Tibial artery (tissue), 4 donors: ENCODE results near the gene OR1D2.
A peak's percentile ranks its signal among the peaks of the same experiment; 100 is the strongest.

ENCODE experiments used
- DNase-seq, 2 donors: peaks; one replicate each; pipeline ENCODE4 v3.0.0-alpha.2; 2019
- H3K27ac ChIP-seq, 2 donors: fragments of 200-600 bp; sonication (generic) in 1 of 2; 1 replicate in 1 of 2; 2 replicates in 1 of 2; pipeline ENCODE4 v1.5.1; 2018 to 2019; ENCODE audit warnings: mild to moderate bottlenecking in 1 of 2
- H3K27me3 ChIP-seq, 2 donors: fragments of 200-600 bp; sonication (generic) in 1 of 2; one replicate each; pipeline versions ENCODE4 v1.5.1 to v1.6.0; 2016 to 2019
- H3K36me3 ChIP-seq, 3 donors: fragments of 200-600 bp; sonication (generic) in 2 of 3; one replicate each; pipeline ENCODE4 v1.5.1; 2016 to 2019; ENCODE audit warnings: mild to moderate bottlenecking in 2 of 3
- H3K4me1 ChIP-seq, 4 donors: fragments of 200-600 bp; sonication (generic) in 2 of 4; 1 replicate in 3 of 4; 2 replicates in 1 of 4; pipeline ENCODE4 v1.5.1; 2016 to 2019
- H3K4me3 ChIP-seq, 2 donors: fragments of 200-600 bp; sonication (generic) in 1 of 2; 1 replicate in 1 of 2; 2 replicates in 1 of 2; pipeline ENCODE4 v1.5.1; 2018 to 2019; ENCODE audit warnings: mild to moderate bottlenecking in 2 of 2
- H3K9me3 ChIP-seq, 3 donors: fragments of 200-600 bp; sonication (generic) in 1 of 3; one replicate each; pipeline ENCODE4 v1.5.1; 2016 to 2019
- CTCF ChIP-seq, 2 experiments: fragments of 200-600 bp in 1 of 2; fragments of 450-650 bp in 1 of 2; IDR thresholded peaks; one replicate each; pipeline ENCODE4 v1.5.1; 2017 to 2019; ENCODE audit warnings: antibody characterized with exemption in 2 of 2, mild to moderate bottlenecking in 1 of 2, moderate library complexity in 1 of 2
- intact Hi-C: fragments of 100-400 bp; cut with DNase I; formaldehyde crosslinking; loops from one replicate; pipeline ENCODE4 v1.15.0; 2023; ENCODE audit warnings: low total_unique reads

The OR1D2 gene

GRCh38 chr17:3048727-3049471 lies 55.3 kb downstream of the OR1D2 start:
- H3K36me3 ChIP-seq: no peaks in the 10 kb centered on the region
- H3K27ac ChIP-seq: peak overlapping the region in 1 of 2 donors; percentile 46
- intact Hi-C loops: no loop called here
- peaks cover 0 to 8% (median 5%) of the 10 kb centered on the region in 3 donors for H3K9me3 ChIP-seq
- H3K27me3 ChIP-seq: peaks cover 0 to 1% of the 10 kb centered on the region in 2 donors
- TF ChIP-seq CTCF (IDR thresholded peaks at IDR 0.05): peak; percentile 52 to 63
- H3K4me1 ChIP-seq: peaks cover 0 to 7% (median 2%) of the 10 kb centered on the region in 4 donors
- DNase-seq: peak; percentile 95 to 96
- H3K4me3 ChIP-seq: peak overlapping the region; percentile 55 to 69

GRCh38 chr17:3046753-3047152 lies 57.5 kb downstream of the OR1D2 start:
- no peak for TF ChIP-seq CTCF (IDR thresholded peaks at IDR 0.05)
- Histone ChIP-seq H3K9me3 (peaks cover 0 to 14% (median 8%) of the 10 kb centered on the region in 3 donors), H3K4me1 (peaks cover 0 to 7% (median 2%) of the 10 kb centered on the region in 4 donors), H3K4me3 (no peak overlapping the region), H3K27me3 (peaks cover 0 to 4% of the 10 kb centered on the region in 2 donors), H3K27ac (no peak overlapping the region), H3K36me3 (no peaks in the 10 kb centered on the region)
- intact Hi-C loops: no loop called here
- no peak for DNase-seq

- Histone ChIP-seq H3K27me3 (peaks cover 0 to 10% of the 10 kb centered on the region in 2 donors), H3K9me3 (peaks cover 0 to 14% (median 8%) of the 10 kb centered on the region in 3 donors), H3K27ac (no peak overlapping the region), H3K4me1 (no peaks in the 10 kb centered on the region), H3K4me3 (no peak overlapping the region), H3K36me3 (no peaks in the 10 kb centered on the region)
- TF ChIP-seq CTCF (IDR thresholded peaks at IDR 0.05): no peak
- intact Hi-C loops: no loop called here
- peak in 1 of 2 donors; percentile 45 for DNase-seq
Measured at GRCh38 chr17:3043737-3044365, 60.4 kb downstream of the OR1D2 start.

GRCh38 chr17:3040882-3041281 lies 63.3 kb downstream of the OR1D2 start:
- Histone ChIP-seq H3K4me1 (no peaks in the 10 kb centered on the region), H3K9me3 (peaks cover 0 to 14% (median 8%) of the 10 kb centered on the region in 3 donors), H3K4me3 (no peak overlapping the region), H3K27ac (no peak overlapping the region), H3K36me3 (no peaks in the 10 kb centered on the region), H3K27me3 (peaks cover 0 to 10% of the 10 kb centered on the region in 2 donors)
- no peak for TF ChIP-seq CTCF (IDR thresholded peaks at IDR 0.05)
- DNase-seq: no peak
- intact Hi-C loops: no loop called here

GRCh38 chr17:3039736-3040135 lies 64.5 kb downstream of the OR1D2 start:
- no peaks in the 10 kb centered on the region for H3K4me1 ChIP-seq
- no peak for DNase-seq
- H3K9me3 ChIP-seq: peaks cover 0 to 14% (median 8%) of the 10 kb centered on the region in 3 donors
- intact Hi-C loops: no loop called here
- no peaks in the 10 kb centered on the region for H3K36me3 ChIP-seq
- H3K27ac ChIP-seq: no peak overlapping the region
- H3K4me3 ChIP-seq: no peak overlapping the region
- H3K27me3 ChIP-seq: peaks cover 0 to 10% of the 10 kb centered on the region in 2 donors
- TF ChIP-seq CTCF (IDR thresholded peaks at IDR 0.05): no peak
